GM21723 (cell line): ENCODE results near the gene FAM8A1.
A peak's percentile ranks its signal among the peaks of the same experiment; 100 is the strongest.

ENCODE experiments used
- ATAC-seq: cut with Tn5 transposase; IDR thresholded peaks from one replicate; pipeline ENCODE4 v1.9.1; 2021; ENCODE audit warnings: mild to moderate bottlenecking, moderate library complexity; ENCODE audit not compliant: unreplicated experiment

FAM8A1 gene

DNA sequence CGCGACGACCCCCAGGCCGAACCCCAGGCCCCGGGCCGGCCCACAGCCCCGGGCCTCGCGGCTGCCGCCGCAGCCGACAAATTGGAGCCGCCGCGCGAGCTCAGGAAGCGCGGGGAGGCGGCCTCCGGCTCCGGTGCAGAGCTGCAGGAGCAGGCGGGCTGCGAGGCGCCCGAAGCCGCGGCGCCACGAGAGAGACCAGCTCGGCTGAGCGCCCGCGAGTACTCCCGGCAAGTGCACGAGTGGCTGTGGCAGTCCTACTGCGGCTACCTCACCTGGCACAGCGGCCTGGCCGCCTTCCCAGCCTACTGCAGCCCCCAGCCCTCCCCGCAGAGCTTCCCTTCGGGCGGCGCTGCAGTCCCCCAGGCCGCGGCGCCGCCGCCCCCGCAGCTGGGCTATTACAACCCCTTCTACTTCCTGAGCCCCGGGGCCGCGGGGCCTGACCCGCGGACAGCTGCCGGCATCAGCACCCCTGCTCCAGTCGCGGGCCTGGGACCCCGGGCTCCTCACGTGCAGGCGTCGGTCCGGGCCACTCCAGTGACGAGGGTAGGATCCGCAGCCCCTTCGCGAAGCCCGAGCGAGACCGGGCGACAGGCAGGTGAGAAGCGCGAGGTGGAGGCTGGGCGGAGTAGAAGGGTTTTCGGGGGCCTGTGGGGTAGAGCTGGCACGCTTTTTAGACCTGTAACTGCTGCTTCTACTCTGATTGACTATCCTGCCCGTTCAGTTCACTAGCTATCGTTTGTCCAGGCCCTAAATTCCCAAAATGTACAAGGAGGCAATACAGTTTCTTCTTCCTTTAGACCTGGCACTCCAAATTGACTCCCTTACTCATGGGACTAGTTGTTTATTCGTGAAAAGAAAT lies 654 bp downstream of the FAM8A1 start:
- ATAC-seq, result peak; percentile 66

GRCh38 chr6:17601386-17601703 lies 1.2 kb downstream of the FAM8A1 start:
- ATAC-seq, result no peak

DNA sequence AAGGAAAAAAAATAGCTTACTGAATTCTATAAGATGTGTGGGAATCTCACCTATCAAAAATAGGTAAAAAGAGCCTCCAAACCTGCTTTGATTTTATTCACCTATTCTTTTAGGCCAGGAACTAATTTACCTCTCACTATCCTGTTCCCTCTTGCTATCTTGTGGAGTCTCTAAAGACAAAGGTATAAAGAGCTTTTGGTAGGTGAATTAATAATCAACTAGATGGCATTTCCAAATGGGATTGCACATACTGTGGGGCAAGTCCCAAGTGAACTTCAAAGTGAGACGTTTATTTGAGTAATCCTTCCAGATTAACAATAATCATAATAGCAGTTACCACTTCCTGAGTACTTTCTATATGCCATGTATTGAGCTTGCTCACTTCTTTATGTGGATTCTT lies 2.8 kb downstream of the FAM8A1 start:
- ATAC-seq, result no peak

DNA sequence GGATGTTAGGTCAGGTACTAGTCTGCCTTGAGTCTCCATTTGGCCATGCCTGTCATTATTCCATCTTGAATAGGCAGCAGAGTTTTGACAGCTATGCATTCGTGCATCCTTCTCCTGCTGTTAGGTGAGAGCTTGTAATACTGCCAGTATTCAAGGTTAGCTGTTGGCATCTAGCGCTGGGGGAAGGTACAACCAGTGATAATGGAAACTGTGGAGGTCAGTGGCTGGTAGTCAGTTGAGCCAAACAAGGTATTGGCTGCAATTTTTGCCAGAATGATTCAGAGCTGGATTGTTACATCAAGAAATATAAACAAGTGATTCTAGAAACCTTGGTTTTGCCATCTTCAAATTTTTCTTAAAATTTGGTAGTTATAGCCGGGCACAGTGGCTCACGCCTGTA lies 6.5 kb downstream of the FAM8A1 start:
- no peak for ATAC-seq

GRCh38 chr6:17610835-17611234 lies 10.7 kb downstream of the FAM8A1 start:
- no peak for ATAC-seq

GRCh38 chr6:17612048-17612447 lies 11.9 kb downstream of the FAM8A1 start:
- no peak for ATAC-seq

DNA sequence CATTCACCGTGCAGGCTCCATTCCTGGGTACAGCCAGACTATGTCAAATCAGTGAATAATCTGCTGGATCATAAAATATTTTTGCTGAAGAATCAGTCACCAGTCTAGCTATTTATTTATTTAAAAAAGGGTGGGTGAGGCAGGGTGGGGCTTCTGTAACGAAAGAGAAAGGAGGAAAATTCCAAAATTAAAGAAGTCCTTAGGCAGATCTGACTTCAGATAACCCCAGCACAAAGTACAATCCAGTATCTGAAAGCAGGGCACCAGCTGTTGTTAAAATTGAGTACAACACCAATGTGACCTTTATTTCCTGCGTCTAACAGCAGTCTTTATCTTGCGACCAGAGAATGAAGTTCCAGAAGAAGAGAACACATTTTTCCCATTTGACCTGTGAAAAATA lies 15.7 kb downstream of the FAM8A1 start:
- ATAC-seq, result no peak

- peak; percentile 79 for ATAC-seq
Measured at GRCh38 chr6:17621003-17621402, 20.9 kb downstream of the FAM8A1 start.

GRCh38 chr6:17622144-17622543 lies 22.0 kb downstream of the FAM8A1 start:
- ATAC-seq, result no peak

DNA sequence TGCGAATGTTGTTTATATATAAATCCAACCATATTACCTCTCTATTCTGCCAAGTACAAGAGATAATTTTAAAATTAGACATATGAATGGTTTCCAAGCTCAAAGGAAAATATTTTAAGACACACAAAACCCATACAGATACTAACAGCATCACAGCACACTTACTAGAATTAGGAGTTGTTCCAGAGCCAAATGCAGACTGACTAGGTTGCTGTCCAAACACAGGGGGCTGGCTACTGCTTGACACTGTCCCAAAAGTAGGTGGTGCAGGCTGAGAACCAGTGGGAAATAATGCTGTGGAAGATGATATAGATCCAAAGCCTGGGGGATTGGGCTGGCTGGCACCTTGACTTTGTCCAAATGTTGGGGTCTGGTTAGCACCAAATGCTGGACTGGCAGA lies 24.3 kb downstream of the FAM8A1 start:
- no peak for ATAC-seq

DNA sequence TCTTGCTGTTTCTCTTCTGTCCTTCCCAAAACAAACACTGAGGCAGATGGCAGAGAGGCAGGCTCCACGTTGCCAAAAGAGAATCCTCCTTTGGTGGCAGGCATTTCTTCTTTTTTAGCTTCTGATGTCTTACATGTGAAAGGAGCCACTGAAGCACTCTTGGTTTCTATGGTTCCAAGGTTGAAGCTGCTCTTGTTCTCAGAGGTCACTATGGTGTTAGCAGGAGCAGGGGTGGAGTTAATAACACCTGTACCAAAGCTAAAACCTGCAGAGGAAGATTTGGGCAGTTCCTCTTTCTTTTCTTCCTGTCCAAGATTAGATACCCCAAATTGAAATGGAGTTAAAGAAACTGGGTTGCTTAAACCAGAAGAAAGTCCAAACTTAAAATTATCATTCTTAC lies 28.8 kb downstream of the FAM8A1 start:
- ATAC-seq, result peak; percentile 59

DNA sequence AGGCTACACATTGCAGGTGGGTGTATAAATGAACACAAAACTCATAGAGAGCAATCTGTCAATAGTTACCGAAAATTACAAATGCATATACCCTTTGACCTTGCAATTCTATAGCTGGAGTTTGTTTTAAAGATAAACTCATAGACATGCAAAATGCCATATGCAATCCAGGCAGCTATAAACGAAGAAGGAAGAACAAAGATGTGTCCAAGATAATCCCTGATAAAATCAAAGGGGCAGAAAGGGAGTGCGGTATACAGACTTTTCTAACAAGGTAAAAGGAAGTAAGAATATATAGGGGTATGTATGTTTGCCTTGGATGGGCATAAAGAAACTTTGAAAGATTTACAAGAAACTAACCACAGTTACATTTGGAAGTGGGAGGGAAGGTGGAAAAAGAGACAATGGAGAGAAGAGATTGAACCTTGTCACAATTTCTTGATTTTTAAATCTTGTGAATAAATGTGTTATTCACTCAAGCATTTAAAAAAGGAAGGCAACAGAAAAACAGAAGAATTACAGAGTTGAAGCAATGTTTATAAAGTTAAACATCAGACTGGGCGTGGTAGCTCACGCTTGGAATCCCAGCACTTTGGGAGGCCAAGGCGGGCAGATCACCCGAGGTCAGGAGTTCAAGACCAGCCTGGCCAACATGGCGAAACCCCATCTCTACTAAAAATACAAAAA lies 29.9 kb downstream of the FAM8A1 start:
- ATAC-seq, result no peak

GRCh38 chr6:17630511-17631073 lies 30.5 kb downstream of the FAM8A1 start:
- no peak for ATAC-seq

DNA sequence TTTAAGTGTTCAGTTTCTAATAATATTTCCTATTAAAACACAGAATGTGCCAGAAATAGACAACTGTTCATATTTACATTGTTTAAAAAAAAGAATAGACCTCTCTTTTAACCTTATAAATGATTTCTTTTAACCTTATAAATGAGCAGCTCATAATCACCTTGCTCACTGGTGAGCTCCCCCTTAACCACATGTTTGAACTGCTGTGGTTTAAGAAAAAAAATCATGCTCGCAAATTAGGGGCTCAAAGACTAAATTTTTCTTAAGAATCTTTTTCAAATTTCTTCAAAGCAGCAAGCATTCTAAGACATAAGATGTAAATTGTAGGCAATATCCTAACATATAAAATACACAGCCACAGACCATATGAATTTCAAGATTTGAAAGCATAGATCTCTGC lies 32.8 kb downstream of the FAM8A1 start:
- ATAC-seq, result no peak

DNA sequence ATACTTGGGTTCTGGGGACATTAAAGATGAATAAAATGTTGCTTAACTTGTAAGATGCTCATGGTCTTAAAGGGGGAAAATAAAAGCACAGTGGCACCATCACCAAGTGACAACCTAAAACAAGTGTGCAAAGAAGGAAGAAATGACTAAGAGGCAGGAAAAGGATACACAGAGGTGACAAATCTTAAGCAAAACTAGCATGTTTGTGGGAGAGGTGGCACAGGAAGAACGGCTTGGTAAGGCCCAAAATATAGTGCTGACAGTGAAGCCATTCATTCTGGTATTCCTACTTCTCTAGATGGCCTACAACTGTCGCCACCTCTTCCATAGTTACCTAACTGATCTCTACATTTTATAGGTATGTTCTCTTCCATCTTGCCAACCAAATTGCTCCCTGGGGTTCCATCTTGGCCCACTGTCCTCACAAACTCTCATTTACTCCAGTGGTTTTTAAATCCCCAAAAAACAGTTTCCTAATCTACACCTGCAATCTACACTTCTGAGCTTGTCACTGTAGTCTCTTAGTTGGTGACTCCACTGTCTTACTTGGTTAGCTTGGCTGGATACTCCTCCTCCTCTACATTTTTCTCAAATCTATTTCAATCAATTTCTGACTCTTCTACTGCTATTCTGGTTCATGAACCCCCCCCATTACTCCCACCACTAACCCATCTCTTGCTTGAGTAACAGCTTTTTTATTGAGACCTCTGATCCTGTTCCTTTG lies 33.5 kb downstream of the FAM8A1 start:
- no peak for ATAC-seq

- no peak for ATAC-seq
Measured at GRCh38 chr6:17635568-17635967, 35.5 kb downstream of the FAM8A1 start.

DNA sequence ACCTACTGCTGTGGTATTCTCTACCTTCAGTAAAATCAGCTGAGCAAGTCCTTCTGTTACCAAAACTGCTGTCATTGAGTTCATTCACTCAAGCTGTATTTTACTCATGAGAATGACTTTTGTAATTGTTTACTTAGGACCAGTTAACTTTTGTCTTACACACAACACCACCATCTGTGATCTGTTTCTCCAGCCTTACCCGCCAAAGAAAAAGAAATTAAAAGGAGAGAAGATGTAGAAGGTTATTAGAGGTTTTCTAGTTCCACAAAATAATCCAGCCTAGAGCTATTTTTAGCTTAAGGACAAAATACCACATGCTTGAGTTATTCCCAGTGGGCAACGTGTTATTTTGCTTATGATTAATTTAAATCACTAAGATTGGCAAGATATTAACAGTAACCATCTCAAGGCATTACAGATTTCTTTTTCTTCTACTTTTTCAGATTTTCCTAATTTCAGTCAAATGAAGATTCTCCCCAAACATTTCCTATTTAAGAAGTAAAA lies 38.2 kb downstream of the FAM8A1 start:
- ATAC-seq, result no peak

DNA sequence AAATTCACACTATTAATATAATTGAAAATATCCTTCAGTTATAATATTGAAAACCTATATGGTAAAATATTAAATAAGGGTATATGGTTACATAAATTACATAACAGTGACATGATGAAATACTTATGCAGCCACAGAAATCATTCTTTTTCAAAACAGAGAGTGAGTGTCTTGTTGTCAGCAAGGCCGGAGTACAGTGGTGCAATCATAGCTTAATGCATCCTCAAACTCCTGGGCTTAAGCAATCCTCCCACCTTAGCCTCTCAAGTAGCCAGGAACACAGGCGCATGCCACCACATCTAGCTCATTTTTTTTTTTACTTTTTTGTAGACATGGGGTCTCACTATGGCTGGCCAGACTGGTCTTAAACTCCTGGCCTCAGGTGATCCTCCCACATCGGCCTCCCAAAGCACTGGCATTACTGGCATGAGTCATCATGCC lies 40.4 kb downstream of the FAM8A1 start:
- no peak for ATAC-seq

DNA sequence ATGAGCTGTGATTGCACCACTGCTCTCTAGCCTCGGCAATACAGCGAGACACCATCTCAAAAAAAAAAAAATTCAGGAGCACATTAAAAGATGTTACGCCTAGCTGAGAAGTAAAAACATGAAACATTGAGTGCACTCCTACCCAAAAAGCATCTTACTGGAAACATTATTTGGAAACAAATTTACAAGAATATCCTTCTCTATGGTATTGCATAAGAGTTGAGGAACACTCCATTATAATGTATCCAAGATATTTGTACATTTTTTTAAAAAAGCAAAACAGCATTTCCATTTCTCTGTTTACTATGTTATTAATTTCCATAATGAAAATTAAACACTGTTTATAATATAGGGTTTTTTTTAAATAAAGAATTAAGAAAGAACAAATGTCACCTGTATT lies 48.6 kb downstream of the FAM8A1 start:
- ATAC-seq, result no peak

- ATAC-seq, result no peak
Measured at GRCh38 chr6:17650656-17651309, 50.7 kb downstream of the FAM8A1 start.
